Measurements from ENCODE around the gene TERT.

DNA sequence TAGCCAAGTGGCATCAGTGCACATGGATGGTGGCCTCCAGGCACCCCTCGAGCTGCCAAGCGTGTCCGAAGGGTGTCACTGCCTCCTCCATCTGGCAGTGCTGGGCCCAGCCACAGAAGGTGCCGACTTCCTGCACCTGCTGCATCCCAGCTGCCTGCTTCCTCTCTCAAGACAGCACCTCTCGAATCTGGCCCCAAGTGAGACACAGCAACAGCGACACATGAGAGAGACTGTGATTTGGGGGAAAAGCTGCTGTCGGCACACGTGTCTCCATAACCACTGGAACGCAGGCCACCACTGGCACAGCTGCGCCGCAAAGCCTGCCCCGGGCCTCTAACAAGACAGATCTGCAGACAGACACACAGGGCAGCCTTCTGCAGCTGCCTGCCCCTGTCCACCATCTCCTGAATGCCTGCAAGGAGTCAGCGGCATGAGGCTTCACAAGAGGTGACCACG lies 41.3 kb upstream of the TERT start:
- no peak for TF ChIP-seq POLR2A (IDR thresholded peaks at IDR 0.05)
- TF ChIP-seq POLR2AphosphoS5 (IDR thresholded peaks at IDR 0.05) = no peak
- TF ChIP-seq, protein P1, sequence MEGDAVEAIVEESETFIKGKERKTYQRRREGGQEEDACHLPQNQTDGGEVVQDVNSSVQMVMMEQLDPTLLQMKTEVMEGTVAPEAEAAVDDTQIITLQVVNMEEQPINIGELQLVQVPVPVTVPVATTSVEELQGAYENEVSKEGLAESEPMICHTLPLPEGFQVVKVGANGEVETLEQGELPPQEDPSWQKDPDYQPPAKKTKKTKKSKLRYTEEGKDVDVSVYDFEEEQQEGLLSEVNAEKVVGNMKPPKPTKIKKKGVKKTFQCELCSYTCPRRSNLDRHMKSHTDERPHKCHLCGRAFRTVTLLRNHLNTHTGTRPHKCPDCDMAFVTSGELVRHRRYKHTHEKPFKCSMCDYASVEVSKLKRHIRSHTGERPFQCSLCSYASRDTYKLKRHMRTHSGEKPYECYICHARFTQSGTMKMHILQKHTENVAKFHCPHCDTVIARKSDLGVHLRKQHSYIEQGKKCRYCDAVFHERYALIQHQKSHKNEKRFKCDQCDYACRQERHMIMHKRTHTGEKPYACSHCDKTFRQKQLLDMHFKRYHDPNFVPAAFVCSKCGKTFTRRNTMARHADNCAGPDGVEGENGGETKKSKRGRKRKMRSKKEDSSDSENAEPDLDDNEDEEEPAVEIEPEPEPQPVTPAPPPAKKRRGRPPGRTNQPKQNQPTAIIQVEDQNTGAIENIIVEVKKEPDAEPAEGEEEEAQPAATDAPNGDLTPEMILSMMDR (IDR thresholded peaks at IDR 0.05) = no peak

All from stomach (tissue), 4 donors.